Measurements from ENCODE around the gene TMEM154.

The TMEM154 gene

GRCh38 chr4:152590179-152591031 is 89.4 kb downstream of the TMEM154 start:
- ChIA-PET CTCF (interaction anchor here (0.8 to 1.8 kb wide), 4 partner anchors 12 to 50 kb away, joined by 3 to 6 read pairs (median 4); no protein-coding TSS in a partner anchor), POLR2A (interaction anchor here (1.2 kb wide), 1 partner anchor 10 kb away, joined by 5 read pairs; no protein-coding TSS in a partner anchor)
- H3K9me3 ChIP-seq (ENCODE audit: control extremely low read depth in 1 of 5, control insufficient read depth in 4 of 5, insufficient read depth in 2 of 5, low read depth in 1 of 5, low read length in 4 of 5) = no peaks in the 10 kb centered on the region
- no peak for DNase-seq
- no peak overlapping the region for H3K4me3 ChIP-seq (ENCODE audit: control insufficient read depth in 1 of 7, extremely low read depth in 1 of 7, insufficient read depth in 4 of 7, low read depth in 2 of 7, low read length in 6 of 7)
- no peaks in the 10 kb centered on the region for H3K36me3 ChIP-seq (ENCODE audit: control insufficient read depth in 4 of 4, insufficient read depth in 4 of 4, low read length in 3 of 4)
- H3K27ac ChIP-seq (ENCODE audit: insufficient read depth in 1 of 2, low read depth in 1 of 2, low read length in 2 of 2, poor library complexity in 1 of 2, severe bottlenecking in 2 of 2) = no peak overlapping the region
- H3K27me3 ChIP-seq (replicated peaks in 2 of 5; ENCODE audit: control insufficient read depth in 4 of 5, insufficient read depth in 5 of 5, low read length in 4 of 5) = peaks cover 0 to 4% (median 0%) of the 10 kb centered on the region in 5 experiments
- H3K4me1 ChIP-seq (ENCODE audit: control extremely low read depth in 1 of 4, control insufficient read depth in 4 of 4, insufficient read depth in 4 of 4, low read length in 3 of 4) = peaks cover 0 to 3% (median 0%) of the 10 kb centered on the region in 4 experiments
- WGBS (ENCODE audit: insufficient coverage) = 91% methylated on average over 4 of the region's 4 CpGs

GRCh38 chr4:152588869-152589268 is 90.9 kb downstream of the TMEM154 start:
- H3K27me3 ChIP-seq (replicated peaks in 2 of 5; ENCODE audit: control insufficient read depth in 4 of 5, insufficient read depth in 5 of 5, low read length in 4 of 5) = peaks cover 0 to 4% (median 0%) of the 10 kb centered on the region in 5 experiments
- no peaks in the 10 kb centered on the region for H3K9me3 ChIP-seq (ENCODE audit: control extremely low read depth in 1 of 5, control insufficient read depth in 4 of 5, insufficient read depth in 2 of 5, low read depth in 1 of 5, low read length in 4 of 5)
- CTCF ChIA-PET = no interaction called here
- DNase-seq = no peak
- H3K27ac ChIP-seq (ENCODE audit: insufficient read depth in 1 of 2, low read depth in 1 of 2, low read length in 2 of 2, poor library complexity in 1 of 2, severe bottlenecking in 2 of 2) = no peak overlapping the region
- H3K4me3 ChIP-seq (ENCODE audit: control insufficient read depth in 1 of 7, extremely low read depth in 1 of 7, insufficient read depth in 4 of 7, low read depth in 2 of 7, low read length in 6 of 7) = no peak overlapping the region
- H3K36me3 ChIP-seq (ENCODE audit: control insufficient read depth in 4 of 4, insufficient read depth in 4 of 4, low read length in 3 of 4) = no peaks in the 10 kb centered on the region
- 91% methylated on average over 3 of the region's 4 CpGs for WGBS (ENCODE audit: insufficient coverage)
- H3K4me1 ChIP-seq (ENCODE audit: control extremely low read depth in 1 of 4, control insufficient read depth in 4 of 4, insufficient read depth in 4 of 4, low read length in 3 of 4) = peaks cover 0 to 3% (median 0%) of the 10 kb centered on the region in 4 experiments
- POLR2A ChIA-PET = no interaction called here

GRCh38 chr4:152587127-152587526 is 92.7 kb downstream of the TMEM154 start:
- Histone ChIP-seq H3K4me3 (ENCODE audit: control insufficient read depth in 1 of 7, extremely low read depth in 1 of 7, insufficient read depth in 4 of 7, low read depth in 2 of 7, low read length in 6 of 7) (no peak overlapping the region), H3K27me3 (replicated peaks in 2 of 5; ENCODE audit: control insufficient read depth in 4 of 5, insufficient read depth in 5 of 5, low read length in 4 of 5) (peaks cover 0 to 4% (median 0%) of the 10 kb centered on the region in 5 experiments), H3K27ac (ENCODE audit: insufficient read depth in 1 of 2, low read depth in 1 of 2, low read length in 2 of 2, poor library complexity in 1 of 2, severe bottlenecking in 2 of 2) (no peak overlapping the region), H3K4me1 (ENCODE audit: control extremely low read depth in 1 of 4, control insufficient read depth in 4 of 4, insufficient read depth in 4 of 4, low read length in 3 of 4) (peaks cover 0 to 3% (median 0%) of the 10 kb centered on the region in 4 experiments), H3K9me3 (ENCODE audit: control extremely low read depth in 1 of 5, control insufficient read depth in 4 of 5, insufficient read depth in 2 of 5, low read depth in 1 of 5, low read length in 4 of 5) (no peaks in the 10 kb centered on the region), H3K36me3 (ENCODE audit: control insufficient read depth in 4 of 4, insufficient read depth in 4 of 4, low read length in 3 of 4) (no peaks in the 10 kb centered on the region)
- 100% methylated on average over 3 of the region's 3 CpGs for WGBS (ENCODE audit: insufficient coverage)
- DNase-seq = no peak
- ChIA-PET POLR2A (no interaction called here), CTCF (no interaction called here)

GRCh38 chr4:152586668-152587067 is 93.1 kb downstream of the TMEM154 start:
- no peak overlapping the region for H3K4me3 ChIP-seq (ENCODE audit: control insufficient read depth in 1 of 7, extremely low read depth in 1 of 7, insufficient read depth in 4 of 7, low read depth in 2 of 7, low read length in 6 of 7)
- H3K4me1 ChIP-seq (ENCODE audit: control extremely low read depth in 1 of 4, control insufficient read depth in 4 of 4, insufficient read depth in 4 of 4, low read length in 3 of 4) = peaks cover 0 to 3% (median 0%) of the 10 kb centered on the region in 4 experiments
- POLR2A ChIA-PET = no interaction called here
- peaks cover 0 to 3% (median 0%) of the 10 kb centered on the region in 5 experiments for H3K27me3 ChIP-seq (replicated peaks in 2 of 5; ENCODE audit: control insufficient read depth in 4 of 5, insufficient read depth in 5 of 5, low read length in 4 of 5)
- no peaks in the 10 kb centered on the region for H3K9me3 ChIP-seq (ENCODE audit: control extremely low read depth in 1 of 5, control insufficient read depth in 4 of 5, insufficient read depth in 2 of 5, low read depth in 1 of 5, low read length in 4 of 5)
- CTCF ChIA-PET = no interaction called here
- DNase-seq = no peak
- no peak overlapping the region for H3K27ac ChIP-seq (ENCODE audit: insufficient read depth in 1 of 2, low read depth in 1 of 2, low read length in 2 of 2, poor library complexity in 1 of 2, severe bottlenecking in 2 of 2)
- WGBS (ENCODE audit: insufficient coverage) = 100% methylated on average over 1 of the region's 2 CpGs
- H3K36me3 ChIP-seq (ENCODE audit: control insufficient read depth in 4 of 4, insufficient read depth in 4 of 4, low read length in 3 of 4) = no peaks in the 10 kb centered on the region

GRCh38 chr4:152585023-152585441 is 94.8 kb downstream of the TMEM154 start:
- no peak overlapping the region for H3K4me3 ChIP-seq (ENCODE audit: control insufficient read depth in 1 of 7, extremely low read depth in 1 of 7, insufficient read depth in 4 of 7, low read depth in 2 of 7, low read length in 6 of 7)
- H3K27ac ChIP-seq (ENCODE audit: insufficient read depth in 1 of 2, low read depth in 1 of 2, low read length in 2 of 2, poor library complexity in 1 of 2, severe bottlenecking in 2 of 2) = no peak overlapping the region
- WGBS (ENCODE audit: insufficient coverage) = 100% methylated on average over 2 of the region's 7 CpGs
- H3K4me1 ChIP-seq (ENCODE audit: control extremely low read depth in 1 of 4, control insufficient read depth in 4 of 4, insufficient read depth in 4 of 4, low read length in 3 of 4) = no peaks in the 10 kb centered on the region
- no peak for DNase-seq
- H3K27me3 ChIP-seq (replicated peaks in 2 of 5; ENCODE audit: control insufficient read depth in 4 of 5, insufficient read depth in 5 of 5, low read length in 4 of 5) = no peaks in the 10 kb centered on the region
- CTCF ChIA-PET = no interaction called here
- no peaks in the 10 kb centered on the region for H3K9me3 ChIP-seq (ENCODE audit: control extremely low read depth in 1 of 5, control insufficient read depth in 4 of 5, insufficient read depth in 2 of 5, low read depth in 1 of 5, low read length in 4 of 5)
- H3K36me3 ChIP-seq (ENCODE audit: control insufficient read depth in 4 of 4, insufficient read depth in 4 of 4, low read length in 3 of 4) = no peaks in the 10 kb centered on the region
- POLR2A ChIA-PET = no interaction called here

- Histone ChIP-seq H3K27ac (ENCODE audit: insufficient read depth in 1 of 2, low read depth in 1 of 2, low read length in 2 of 2, poor library complexity in 1 of 2, severe bottlenecking in 2 of 2) (no peak overlapping the region), H3K36me3 (ENCODE audit: control insufficient read depth in 4 of 4, insufficient read depth in 4 of 4, low read length in 3 of 4) (no peaks in the 10 kb centered on the region), H3K4me3 (ENCODE audit: control insufficient read depth in 1 of 7, extremely low read depth in 1 of 7, insufficient read depth in 4 of 7, low read depth in 2 of 7, low read length in 6 of 7) (no peak overlapping the region), H3K4me1 (ENCODE audit: control extremely low read depth in 1 of 4, control insufficient read depth in 4 of 4, insufficient read depth in 4 of 4, low read length in 3 of 4) (no peaks in the 10 kb centered on the region), H3K9me3 (ENCODE audit: control extremely low read depth in 1 of 5, control insufficient read depth in 4 of 5, insufficient read depth in 2 of 5, low read depth in 1 of 5, low read length in 4 of 5) (no peaks in the 10 kb centered on the region), H3K27me3 (replicated peaks in 2 of 5; ENCODE audit: control insufficient read depth in 4 of 5, insufficient read depth in 5 of 5, low read length in 4 of 5) (no peaks in the 10 kb centered on the region)
- ChIA-PET POLR2A (no interaction called here), CTCF (no interaction called here)
- no peak for DNase-seq
- 100% methylated on average over 1 of the region's 3 CpGs for WGBS (ENCODE audit: insufficient coverage)
These were observed 98.1 kb downstream of the TMEM154 start for GRCh38 chr4:152581536-152582160.

- Histone ChIP-seq H3K27me3 (replicated peaks in 2 of 5; ENCODE audit: control insufficient read depth in 4 of 5, insufficient read depth in 5 of 5, low read length in 4 of 5) (no peaks in the 10 kb centered on the region), H3K4me3 (ENCODE audit: control insufficient read depth in 1 of 7, extremely low read depth in 1 of 7, insufficient read depth in 4 of 7, low read depth in 2 of 7, low read length in 6 of 7) (no peak overlapping the region), H3K36me3 (ENCODE audit: control insufficient read depth in 4 of 4, insufficient read depth in 4 of 4, low read length in 3 of 4) (no peaks in the 10 kb centered on the region), H3K27ac (ENCODE audit: insufficient read depth in 1 of 2, low read depth in 1 of 2, low read length in 2 of 2, poor library complexity in 1 of 2, severe bottlenecking in 2 of 2) (no peak overlapping the region), H3K4me1 (ENCODE audit: control extremely low read depth in 1 of 4, control insufficient read depth in 4 of 4, insufficient read depth in 4 of 4, low read length in 3 of 4) (no peaks in the 10 kb centered on the region), H3K9me3 (ENCODE audit: control extremely low read depth in 1 of 5, control insufficient read depth in 4 of 5, insufficient read depth in 2 of 5, low read depth in 1 of 5, low read length in 4 of 5) (no peaks in the 10 kb centered on the region)
- CTCF ChIA-PET = interaction anchor here (1.2 kb wide), 1 partner anchor 48 kb away, joined by 3 read pairs; no protein-coding TSS in a partner anchor
- 93% methylated on average over 3 of the region's 6 CpGs for WGBS (ENCODE audit: insufficient coverage)
- POLR2A ChIA-PET = interaction anchor here (1.5 kb wide), 1 partner anchor 10 kb away, joined by 5 read pairs; no protein-coding TSS in a partner anchor
- DNase-seq = no peak
These were observed 99.9 kb downstream of the TMEM154 start for GRCh38 chr4:152579916-152580315.

Measured in common myeloid progenitor, CD34-positive (primary cell).